H1 (cell line): ENCODE results near the gene WWC2. TPM values are rescaled to one million over a fixed set of nuclear protein-coding genes. Genes with fewer than 3 reads are reported as not detected.

Source experiments
- CHD2 ChIP-seq: IDR thresholded peaks from 2 replicates; pipeline ENCODE4 v1.6.1; 2012; ENCODE audit warnings: low read length, improper control_type of control experiment
- NRF1 ChIP-seq: IDR thresholded peaks from 2 replicates; pipeline ENCODE4 v1.6.1; 2011; ENCODE audit warnings: mild to moderate bottlenecking, low read depth, low read length, improper control_type of control experiment
- TAF7 ChIP-seq: optimal IDR thresholded peaks from 2 replicates; pipeline ENCODE3; 2011; ENCODE audit warnings: low read depth, mild to moderate bottlenecking, inconsistent platforms, low read length, moderate library complexity, borderline replicate concordance
- polyA plus RNA-seq, 7 experiments: library from polyadenylated mRNA; depleted of rRNA in 3 of 7; stranded (reverse) in 5 of 7; unstranded in 2 of 7; fragments of >200 nt in 5 of 7; fragments of 200-250 nt in 2 of 7; gene quantifications; 1 replicate in 5 of 7; 2 replicates in 1 of 7; 4 replicates in 1 of 7; pipeline versions ENCODE4 v1.2.1 to v1.2.3, GENCODE V29; 2011 to 2013; ENCODE audit warnings: missing spikeins in 2 of 7, mixed read lengths in 2 of 7
- total RNA-seq: library from RNA; stranded (reverse); fragmentation: NEBNext Ultra II Directional; extraction: Animal tissue kit (Norgen Biotek cat#: 25700); gene quantifications from 2 replicates; pipeline ENCODE4 v1.2.1, GENCODE V29; 2021

Gene WWC2
- total and polyA plus RNA-seq, 2 of the 8 experiments (the other 6 are each of a cell fraction or from before 2014, with no cell fraction given) = 17.6 to 135 TPM

DNA sequence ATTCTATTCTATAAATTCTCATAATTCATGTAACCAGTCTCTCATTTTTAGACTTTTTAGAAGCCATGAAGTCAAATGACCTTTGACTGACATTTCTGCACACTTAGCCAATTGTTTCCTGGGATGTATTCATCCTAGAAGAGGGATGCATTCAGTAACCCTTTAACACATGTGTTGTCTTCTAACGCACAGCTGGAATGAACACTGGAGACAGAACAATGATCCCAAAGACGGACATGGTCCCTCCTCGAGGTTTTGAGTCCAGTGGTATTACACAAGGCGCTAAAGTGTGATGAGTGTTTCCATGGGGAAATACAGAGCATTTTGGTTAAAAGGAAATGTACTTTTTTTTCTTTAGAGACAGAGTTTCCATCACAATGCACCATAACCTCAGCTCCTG is 263.0 kb downstream of the WWC2 start (continued):
- TF ChIP-seq CHD2 (no peak), NRF1 (no peak), TAF7 (no peak)
- TF ChIP-seq, all 59 proteins: peak for 0
